Embryonic facial prominence (tissue), 1 donor: ENCODE data around the gene FAM83G.

Experiments used
- DNase-seq: peaks from one replicate; pipeline ENCODE4 v3.0.0-alpha.2; 2016; ENCODE audit errors: extremely low spot score

Gene FAM83G

GRCh38 chr17:19009970-19010369, 5.4 kb upstream of the FAM83G start:
- no peak for DNase-seq

- no peak for DNase-seq
Measured at GRCh38 chr17:19006698-19007097, 2.1 kb upstream of the FAM83G start.

- no peak for DNase-seq
Measured at GRCh38 chr17:19005789-19006430, 1.3 kb upstream of the FAM83G start.

GRCh38 chr17:19005137-19005773, 691 bp upstream of the FAM83G start:
- DNase-seq, result no peak

- no peak for DNase-seq
Measured at GRCh38 chr17:19003543-19004420, 782 bp downstream of the FAM83G start.

GRCh38 chr17:19002805-19003542, 1.6 kb downstream of the FAM83G start:
- DNase-seq, result no peak

- DNase-seq, result no peak
Measured at GRCh38 chr17:19001907-19002590, 2.5 kb downstream of the FAM83G start.

- DNase-seq, result no peak
Measured at GRCh38 chr17:19000531-19001325, 3.8 kb downstream of the FAM83G start.

- DNase-seq, result no peak
Measured at GRCh38 chr17:18999911-19000310, 4.7 kb downstream of the FAM83G start.

GRCh38 chr17:18999394-18999793, 5.2 kb downstream of the FAM83G start:
- DNase-seq, result no peak

- DNase-seq, result no peak
Measured at GRCh38 chr17:18997650-18998196, 6.8 kb downstream of the FAM83G start.

GRCh38 chr17:18996458-18996857, 8.1 kb downstream of the FAM83G start:
- no peak for DNase-seq

GRCh38 chr17:18995220-18995619, 9.3 kb downstream of the FAM83G start:
- DNase-seq, result no peak

GRCh38 chr17:18994631-18995030, 9.9 kb downstream of the FAM83G start:
- no peak for DNase-seq

- no peak for DNase-seq
Measured at GRCh38 chr17:18993905-18994526, 10.5 kb downstream of the FAM83G start.

GRCh38 chr17:18992454-18993130, 12.0 kb downstream of the FAM83G start:
- DNase-seq, result no peak

GRCh38 chr17:18991531-18992315, 12.8 kb downstream of the FAM83G start:
- DNase-seq, result no peak

- no peak for DNase-seq
Measured at GRCh38 chr17:18990331-18990730, 14.2 kb downstream of the FAM83G start.
